Esophagus (tissue), 2 donors: ENCODE results near the gene NMB. TPM values are rescaled to one million over a fixed set of nuclear protein-coding genes. Genes with fewer than 3 reads are reported as not detected.

Experiments
- H3K27ac ChIP-seq, 2 donors: one replicate each; pipeline ENCODE4 v1.5.1; 2013; ENCODE audit warnings: low read depth in 2 of 2, mild to moderate bottlenecking in 2 of 2, inconsistent platforms in 1 of 2, low read length in 1 of 2, moderate library complexity in 1 of 2
- H3K27me3 ChIP-seq, 2 donors: one replicate each; pipeline ENCODE4 v1.6.1; 2013; ENCODE audit warnings: low read length in 2 of 2, control low read depth in 1 of 2, mild to moderate bottlenecking in 1 of 2; ENCODE audit not compliant: insufficient read depth in 2 of 2, control insufficient read depth in 1 of 2
- H3K36me3 ChIP-seq, 2 donors: one replicate each; pipeline ENCODE4 v1.6.1; 2013; ENCODE audit warnings: low read length in 1 of 2; ENCODE audit not compliant: control insufficient read depth in 2 of 2, insufficient read depth in 2 of 2
- H3K4me1 ChIP-seq, 2 donors: one replicate each; pipeline ENCODE4 v1.6.1; 2013; ENCODE audit warnings: low read length in 1 of 2; ENCODE audit not compliant: control insufficient read depth in 2 of 2, insufficient read depth in 2 of 2
- H3K4me3 ChIP-seq, 2 donors: one replicate each; pipeline ENCODE4 v1.5.1; 2013; ENCODE audit warnings: low read length in 2 of 2, mild to moderate bottlenecking in 2 of 2, low read depth in 1 of 2, moderate library complexity in 1 of 2
- H3K9me3 ChIP-seq, 2 donors: one replicate each; pipeline ENCODE4 v1.6.1; 2013; ENCODE audit warnings: mild to moderate bottlenecking in 2 of 2, low read depth in 1 of 2, low read length in 1 of 2, moderate library complexity in 1 of 2; ENCODE audit not compliant: control insufficient read depth in 2 of 2, insufficient read depth in 1 of 2
- WGBS, 2 donors: extraction: QIAGEN DNeasy Blood & Tissue Kit; methylation state at CpG; one replicate each; pipeline ENCODE4 v1.1.7; 2013; 5-methylcytosine and 5-hydroxymethylcytosine counted together
- polyA plus RNA-seq, 2 donors: library from polyadenylated mRNA; stranded (reverse); fragments of 200-250 nt; gene quantifications; one replicate each; pipeline ENCODE4 v1.2.3, GENCODE V29; 2013
- donor health status: healthy with polysubstance abuse.
- donor health status: Bipolar disorder and iron deficiency.

Gene NMB
- polyA plus RNA-seq, 2 donors, result 1.5 to 5.2 TPM

DNA sequence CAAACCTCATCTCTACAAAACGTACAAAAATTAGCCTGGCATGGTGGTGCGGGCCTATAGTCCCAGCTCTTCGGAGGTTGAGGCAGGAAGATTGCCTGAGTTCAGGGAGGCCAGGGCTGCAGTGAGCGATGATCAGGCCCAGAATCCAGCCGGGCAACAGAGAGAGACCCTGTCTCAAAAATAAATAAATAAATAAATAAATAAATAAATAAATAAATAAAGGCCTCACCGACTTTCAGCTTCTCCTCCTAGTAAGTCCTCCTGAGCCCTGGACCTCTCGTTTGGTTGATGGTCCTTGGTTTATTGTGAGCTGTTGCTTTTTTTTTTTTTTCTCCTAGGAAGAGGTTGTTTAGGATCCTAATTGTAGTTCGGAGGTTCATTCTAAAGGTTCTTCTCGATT is 29.0 kb downstream of the NMB start:
- Histone ChIP-seq H3K4me1 (peaks cover 0 to 3% of the 10 kb centered on the region in 2 donors), H3K36me3 (no peaks in the 10 kb centered on the region), H3K4me3 (no peak overlapping the region), H3K27ac (no peak overlapping the region), H3K27me3 (no peaks in the 10 kb centered on the region), H3K9me3 (no peaks in the 10 kb centered on the region)
- 91 to 95% methylated on average over 9 of the region's 9 CpGs for WGBS, 2 donors

GRCh38 chr15:84625123-84625522 is 32.9 kb downstream of the NMB start:
- Histone ChIP-seq H3K27ac (no peak overlapping the region), H3K36me3 (peaks cover 3 to 12% of the 10 kb centered on the region in 2 donors), H3K4me3 (no peak overlapping the region), H3K27me3 (no peaks in the 10 kb centered on the region), H3K4me1 (no peaks in the 10 kb centered on the region), H3K9me3 (peaks cover 12 to 21% of the 10 kb centered on the region in 2 donors)
- 87 to 90% methylated on average over 2 of the region's 2 CpGs for WGBS, 2 donors

DNA sequence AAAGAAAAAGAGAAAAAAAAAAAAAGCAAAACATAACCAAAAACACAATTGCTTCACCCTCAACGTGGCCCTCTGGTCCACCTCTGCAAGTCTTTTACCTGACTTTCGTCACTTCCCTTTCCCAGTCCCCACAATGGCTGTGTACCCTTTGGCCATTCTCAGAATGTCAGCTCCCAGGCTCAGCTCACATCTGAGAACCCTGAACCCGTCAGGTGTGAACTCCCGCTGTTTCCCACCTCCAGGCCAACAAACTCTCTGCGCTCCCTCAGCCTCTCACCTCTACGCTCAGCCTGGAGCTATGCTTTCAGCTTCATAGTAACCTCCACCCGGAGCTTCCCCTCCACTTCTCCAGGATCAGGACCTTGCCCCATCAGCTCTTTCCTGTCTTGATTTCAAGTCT is 33.6 kb downstream of the NMB start:
- 88 to 90% methylated on average over 7 of the region's 7 CpGs for WGBS, 2 donors
- Histone ChIP-seq H3K27ac (no peak overlapping the region), H3K9me3 (peaks cover 12 to 21% of the 10 kb centered on the region in 2 donors), H3K27me3 (no peaks in the 10 kb centered on the region), H3K4me3 (no peak overlapping the region), H3K4me1 (no peaks in the 10 kb centered on the region), H3K36me3 (peaks cover 3 to 12% of the 10 kb centered on the region in 2 donors)

DNA sequence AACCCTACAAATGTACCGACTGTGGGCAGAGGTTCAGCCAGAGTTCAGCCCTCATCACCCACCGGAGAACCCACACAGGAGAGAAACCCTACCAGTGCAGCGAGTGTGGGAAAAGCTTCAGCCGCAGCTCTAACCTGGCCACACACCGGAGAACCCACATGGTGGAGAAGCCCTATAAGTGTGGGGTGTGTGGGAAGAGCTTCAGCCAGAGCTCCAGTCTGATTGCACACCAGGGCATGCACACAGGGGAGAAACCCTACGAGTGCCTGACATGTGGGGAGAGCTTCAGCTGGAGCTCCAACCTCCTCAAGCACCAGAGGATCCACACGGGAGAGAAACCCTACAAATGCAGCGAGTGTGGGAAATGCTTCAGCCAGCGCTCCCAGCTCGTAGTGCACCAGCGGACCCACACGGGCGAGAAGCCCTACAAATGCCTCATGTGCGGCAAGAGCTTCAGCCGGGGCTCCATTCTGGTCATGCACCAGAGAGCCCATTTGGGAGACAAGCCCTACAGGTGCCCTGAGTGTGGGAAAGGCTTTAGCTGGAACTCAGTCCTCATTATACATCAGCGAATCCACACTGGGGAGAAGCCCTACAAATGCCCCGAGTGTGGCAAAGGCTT is 36.5 kb downstream of the NMB start:
- WGBS, 2 donors, result 96 to 99% methylated on average over 17 of the region's 17 CpGs
- Histone ChIP-seq H3K4me3 (no peak overlapping the region), H3K27me3 (no peaks in the 10 kb centered on the region), H3K9me3 (peaks cover 12 to 21% of the 10 kb centered on the region in 2 donors), H3K36me3 (peaks cover 3 to 12% of the 10 kb centered on the region in 2 donors), H3K4me1 (no peaks in the 10 kb centered on the region), H3K27ac (no peak overlapping the region)

- no peak overlapping the region for H3K4me3 ChIP-seq
- H3K27ac ChIP-seq, result no peak overlapping the region
- WGBS, 2 donors, result 98% methylated on average over 8 of the region's 8 CpGs
- H3K4me1 ChIP-seq, result no peaks in the 10 kb centered on the region
- peaks cover 3 to 12% of the 10 kb centered on the region in 2 donors for H3K36me3 ChIP-seq
- peaks cover 12 to 21% of the 10 kb centered on the region in 2 donors for H3K9me3 ChIP-seq
- H3K27me3 ChIP-seq, result no peaks in the 10 kb centered on the region
These were observed 37.4 kb downstream of the NMB start for GRCh38 chr15:84620626-84621025.

- peaks cover 3 to 4% of the 10 kb centered on the region in 2 donors for H3K36me3 ChIP-seq
- H3K9me3 ChIP-seq, result peaks cover 7% of the 10 kb centered on the region in 2 donors
- H3K27me3 ChIP-seq, result no peaks in the 10 kb centered on the region
- whole genome bisulfite sequencing, 2 donors, result 82 to 84% methylated on average over 3 of the region's 3 CpGs
- no peak overlapping the region for H3K4me3 ChIP-seq
- H3K4me1 ChIP-seq, result no peaks in the 10 kb centered on the region
- no peak overlapping the region for H3K27ac ChIP-seq
These were observed 41.8 kb downstream of the NMB start for GRCh38 chr15:84616235-84616634.

- WGBS, 2 donors, result 96% methylated on average over 7 of the region's 7 CpGs
- H3K9me3 ChIP-seq, result no peaks in the 10 kb centered on the region
- H3K4me1 ChIP-seq, result no peaks in the 10 kb centered on the region
- H3K36me3 ChIP-seq, result no peaks in the 10 kb centered on the region
- no peak overlapping the region for H3K4me3 ChIP-seq
- H3K27me3 ChIP-seq, result no peaks in the 10 kb centered on the region
- H3K27ac ChIP-seq, result no peak overlapping the region
These were observed 46.4 kb downstream of the NMB start for GRCh38 chr15:84611631-84612030.

DNA sequence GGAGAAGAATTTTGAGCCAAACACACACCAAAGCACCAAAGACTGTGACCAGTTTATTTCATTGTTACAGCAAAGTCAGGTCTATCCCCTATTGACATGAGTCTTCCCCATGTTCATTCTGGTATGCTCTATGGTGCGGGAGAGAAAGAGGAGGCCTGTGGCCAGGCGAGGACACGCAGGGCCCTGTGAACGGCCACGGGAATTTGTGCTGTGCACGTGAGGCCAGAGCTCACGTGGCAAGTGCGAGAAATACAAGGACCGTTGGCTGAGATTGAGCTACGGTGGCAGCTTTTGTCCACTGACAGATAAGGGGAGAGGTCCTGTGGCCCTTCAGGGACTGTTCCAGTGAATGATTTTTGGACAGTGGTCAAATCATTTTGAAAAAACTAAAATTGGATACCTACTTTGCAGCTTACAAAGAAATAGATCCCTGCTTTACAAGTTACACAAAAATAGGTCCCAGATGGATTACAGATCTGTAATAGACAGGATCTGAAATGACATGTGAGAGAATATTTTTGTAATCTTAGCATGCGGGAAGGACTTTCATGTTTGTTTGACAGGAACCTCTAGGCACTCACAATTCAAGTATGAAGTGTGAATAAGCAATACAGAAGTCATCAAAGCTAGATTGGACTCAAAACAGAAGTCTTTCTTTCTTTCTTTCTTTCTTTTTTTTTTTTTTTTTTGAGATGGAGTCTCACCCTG is 48.0 kb downstream of the NMB start:
- Histone ChIP-seq H3K27me3 (no peaks in the 10 kb centered on the region), H3K36me3 (no peaks in the 10 kb centered on the region), H3K27ac (no peak overlapping the region), H3K4me1 (peaks cover 0 to 4% of the 10 kb centered on the region in 2 donors), H3K4me3 (no peak overlapping the region), H3K9me3 (no peaks in the 10 kb centered on the region)
- 76 to 91% methylated on average over 11 of the region's 11 CpGs for WGBS, 2 donors

DNA sequence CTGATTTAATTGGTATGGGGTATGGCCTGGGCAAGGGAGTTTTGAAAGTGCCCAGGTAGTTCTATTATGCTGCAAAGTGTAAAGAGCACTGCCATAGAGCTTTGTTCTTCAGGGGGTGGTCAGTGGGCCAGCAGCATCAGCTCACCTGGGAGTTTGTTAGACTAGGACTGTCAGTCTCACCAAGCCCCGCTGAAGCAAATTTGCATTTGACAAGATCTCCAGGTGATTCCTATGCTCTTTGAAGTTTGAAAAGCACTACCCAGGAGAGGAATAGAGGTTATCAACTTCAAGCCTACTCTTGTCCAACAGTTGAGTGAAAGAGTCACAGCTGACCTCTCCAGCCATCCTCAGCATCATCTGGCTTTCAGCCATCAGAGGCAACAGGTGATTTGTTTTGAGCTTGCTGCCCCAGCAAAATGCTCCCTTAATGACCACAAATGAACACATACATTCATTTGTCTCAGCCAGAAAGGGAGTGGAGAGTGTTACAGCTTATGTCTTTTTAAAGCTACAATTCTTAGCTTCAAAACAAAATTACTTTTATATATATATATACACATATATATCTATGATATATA is 49.2 kb downstream of the NMB start:
- peaks cover 0 to 4% of the 10 kb centered on the region in 2 donors for H3K4me1 ChIP-seq
- WGBS, 2 donors, result 65 to 68% methylated on average over 1 of the region's 1 CpG
- H3K4me3 ChIP-seq, result no peak overlapping the region
- no peaks in the 10 kb centered on the region for H3K27me3 ChIP-seq
- H3K27ac ChIP-seq, result no peak overlapping the region
- H3K9me3 ChIP-seq, result no peaks in the 10 kb centered on the region
- peaks cover 2 to 4% of the 10 kb centered on the region in 2 donors for H3K36me3 ChIP-seq
